GM10847 (cell line): ENCODE measurements around the gene STX16.

Experiments
- POLR2A ChIP-seq: IDR thresholded peaks from 2 replicates; pipeline ENCODE4 v1.6.1; 2011; ENCODE audit not compliant: insufficient read length; ENCODE audit errors: extremely low read depth

STX16 gene

GRCh38 chr20:58717278-58718091 lies 66.4 kb downstream of the STX16 start:
- no peak for TF ChIP-seq POLR2A

DNA sequence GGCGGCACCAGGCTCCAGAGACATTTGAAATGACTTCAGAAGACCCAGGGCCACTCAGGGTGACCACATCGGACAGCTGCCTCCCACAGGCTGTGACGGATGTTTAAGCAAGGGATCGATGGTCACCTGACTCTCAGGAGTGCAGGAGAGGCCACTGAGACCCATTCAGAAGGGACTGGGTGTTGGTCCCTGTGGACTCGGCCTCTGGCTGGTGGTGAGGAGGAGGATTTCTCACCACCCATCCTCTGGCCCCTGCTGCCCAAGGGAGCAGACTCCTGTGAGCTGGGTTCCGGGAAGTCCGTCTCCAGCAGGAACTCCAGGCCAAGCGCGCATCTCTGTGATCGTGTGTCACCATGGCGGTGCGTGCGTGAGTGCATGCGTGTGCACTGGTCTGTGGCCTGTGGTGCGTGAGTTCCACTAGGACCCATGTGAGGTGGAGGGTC lies 67.1 kb downstream of the STX16 start:
- TF ChIP-seq POLR2A: no peak

GRCh38 chr20:58718729-58719128 lies 67.6 kb downstream of the STX16 start:
- no peak for TF ChIP-seq POLR2A

- TF ChIP-seq POLR2A: no peak
These were observed 68.2 kb downstream of the STX16 start for GRCh38 chr20:58719258-58719657.

DNA sequence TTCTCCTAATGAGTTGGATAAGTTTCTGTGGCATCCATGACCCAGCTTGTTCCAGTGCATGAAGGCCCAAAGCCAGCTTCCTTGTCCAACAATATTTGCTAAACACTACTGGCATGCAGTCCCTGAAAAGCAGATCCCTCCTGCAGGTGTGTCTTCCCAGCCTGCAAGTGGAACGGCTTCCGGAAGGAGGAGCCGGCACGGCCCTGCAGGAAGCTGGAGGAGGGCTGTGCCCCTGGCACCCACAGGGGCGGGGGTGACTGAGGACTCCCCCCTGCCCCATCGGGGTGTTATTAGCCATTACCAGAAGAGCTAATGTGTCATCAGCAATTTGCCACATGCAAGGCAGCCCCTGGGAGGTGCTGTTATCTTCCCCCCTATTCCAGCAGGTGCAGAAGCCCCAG lies 68.9 kb downstream of the STX16 start:
- TF ChIP-seq POLR2A: no peak

DNA sequence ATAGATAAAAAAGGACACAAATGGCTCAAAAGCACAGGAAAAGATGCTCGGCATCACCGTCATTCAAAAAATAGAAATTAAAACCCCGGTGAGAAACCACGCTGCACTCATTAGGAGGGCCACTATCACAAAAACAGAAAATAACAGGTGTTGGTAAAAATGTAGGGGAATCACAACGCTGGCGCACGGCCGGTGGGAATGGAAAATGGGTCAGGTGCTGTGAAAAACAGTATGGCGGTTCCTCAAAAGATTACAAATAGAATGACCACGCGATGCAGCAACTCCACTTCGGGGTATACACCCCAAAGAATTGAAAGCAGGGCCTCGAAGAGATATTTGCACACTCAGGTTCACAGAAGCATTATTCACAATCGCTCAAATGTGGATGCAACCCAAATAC lies 69.8 kb downstream of the STX16 start:
- TF ChIP-seq POLR2A: no peak

DNA sequence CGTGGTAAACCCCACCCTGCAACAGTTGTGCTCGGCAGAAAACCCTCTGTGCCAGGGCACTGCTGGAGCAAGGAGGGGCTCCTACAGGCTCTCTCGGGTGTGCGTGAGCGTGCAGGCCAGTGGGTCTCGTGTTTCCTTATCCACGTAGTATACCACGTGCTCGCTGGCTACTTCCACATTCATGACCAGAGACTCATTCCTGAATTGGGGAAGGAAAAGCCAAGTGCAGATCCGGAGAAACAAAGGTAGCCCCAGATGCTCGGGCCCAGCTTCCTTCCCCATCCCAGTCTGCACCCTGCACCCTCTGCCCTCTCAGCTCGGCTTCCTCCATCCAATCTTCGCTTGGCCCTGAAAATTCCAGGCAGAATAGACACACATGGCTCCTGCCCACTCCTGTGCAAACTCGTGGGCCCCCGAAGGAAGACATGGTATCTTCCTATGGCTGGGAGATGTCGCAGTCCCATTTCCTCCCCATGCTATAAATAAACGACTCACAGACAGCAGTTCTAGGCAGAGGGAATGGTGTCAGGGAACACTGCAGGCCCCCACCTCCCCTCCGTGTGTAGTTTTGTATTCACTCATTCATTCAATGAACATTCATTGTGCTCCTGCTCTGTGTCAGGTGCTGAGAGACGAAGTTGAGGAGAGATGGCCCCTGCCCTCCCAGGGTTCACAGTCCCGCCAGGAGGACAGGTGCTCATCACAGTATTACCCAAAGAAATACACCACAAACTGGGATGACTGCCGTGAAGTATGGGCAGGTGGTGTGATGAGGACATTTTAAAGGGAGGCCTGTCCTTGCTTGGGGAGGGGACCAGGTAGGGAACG lies 71.1 kb downstream of the STX16 start:
- TF ChIP-seq POLR2A: no peak

DNA sequence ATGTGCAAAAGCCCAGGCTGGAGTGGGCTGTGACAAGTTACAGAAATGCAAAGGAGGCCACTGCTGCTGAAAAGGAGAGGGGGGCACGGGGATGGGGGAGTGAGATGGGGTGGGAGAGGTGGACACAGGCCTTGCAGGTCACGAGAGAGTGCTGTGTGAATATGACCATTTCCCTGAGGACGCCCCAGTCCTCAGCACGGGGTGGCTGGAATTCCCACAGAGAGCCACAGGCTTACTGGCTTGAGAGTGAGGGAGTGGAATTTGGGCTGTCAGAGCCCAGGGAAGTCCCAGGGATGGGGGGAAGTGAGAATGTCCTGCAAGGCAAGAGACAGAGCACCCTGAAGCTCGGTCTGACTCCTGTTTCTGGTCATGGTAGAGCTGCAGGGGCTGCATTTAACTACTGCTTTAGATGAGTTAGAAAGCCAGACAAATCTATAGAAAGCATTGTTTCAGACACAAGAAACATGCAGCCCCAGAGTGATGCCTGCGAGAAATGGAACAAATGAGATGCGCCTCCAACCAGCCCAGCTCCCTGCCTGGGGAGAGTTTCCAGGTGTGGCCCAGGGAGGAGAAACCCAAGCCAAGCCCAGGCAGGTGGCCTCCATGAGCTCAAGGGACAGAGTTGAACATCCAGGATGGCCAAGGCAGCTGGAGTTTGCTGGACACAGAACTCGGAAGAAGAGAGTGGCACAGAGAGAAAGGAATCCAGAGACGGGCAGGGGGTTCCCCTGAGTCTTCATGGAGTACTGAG lies 72.0 kb downstream of the STX16 start:
- no peak for TF ChIP-seq POLR2A

GRCh38 chr20:58723628-58723984 lies 72.5 kb downstream of the STX16 start:
- TF ChIP-seq POLR2A: no peak
